Heart left ventricle (tissue), 16 donors: ENCODE data around the gene AHRR. TPM values are rescaled to one million over a fixed set of nuclear protein-coding genes. Genes with fewer than 3 reads are reported as not detected.
A peak's percentile ranks its signal among the peaks of the same experiment; 100 is the strongest.

Source experiments
- ATAC-seq, 4 donors: fragments of 200-7000 bp; cut with Tn5 transposase; one replicate each; pipeline ENCODE4 v1.9.1; 2020 to 2022; ENCODE audit warnings: moderate library complexity in 4 of 4, mild to moderate bottlenecking in 3 of 4, moderate number of reproducible peaks in 1 of 4
- DNase-seq, 5 donors: peaks; one replicate each; pipeline ENCODE4 v3.0.0-alpha.2; 2020
- H3K27ac ChIP-seq, 12 donors: fragments of 200-600 bp; sonication (generic) in 4 of 12; one replicate each; pipeline versions ENCODE4 v1.5.0 to v1.8.0; 2016 to 2022; ENCODE audit warnings: mild to moderate bottlenecking in 2 of 12
- H3K27me3 ChIP-seq, 9 donors: fragments of 200-600 bp; sonication (generic) in 2 of 9; one replicate each; pipeline versions ENCODE4 v1.5.1 to v1.8.0; 2016 to 2022; ENCODE audit warnings: mild to moderate bottlenecking in 3 of 9
- H3K36me3 ChIP-seq, 9 donors: fragments of 200-600 bp; sonication (generic) in 2 of 9; one replicate each; pipeline versions ENCODE4 v1.5.0 to v1.8.0; 2018 to 2022; ENCODE audit warnings: mild to moderate bottlenecking in 2 of 9
- H3K4me1 ChIP-seq, 12 donors: fragments of 200-600 bp; sonication (generic) in 4 of 12; one replicate each; pipeline versions ENCODE4 v1.5.0 to v1.8.0; 2016 to 2022; ENCODE audit warnings: mild to moderate bottlenecking in 3 of 12
- H3K4me3 ChIP-seq, 12 donors: fragments of 200-600 bp; sonication (generic) in 4 of 12; one replicate each; pipeline versions ENCODE4 v1.5.0 to v1.8.0; 2017 to 2022; ENCODE audit warnings: mild to moderate bottlenecking in 9 of 12, moderate library complexity in 4 of 12
- H3K9me3 ChIP-seq, 12 donors: fragments of 200-600 bp; sonication (generic) in 4 of 12; one replicate each; pipeline versions ENCODE4 v1.5.0 to v1.8.0; 2016 to 2022; ENCODE audit warnings: mild to moderate bottlenecking in 1 of 12
- CTCF ChIP-seq, 12 donors: fragments of 200-600 bp; sonication (generic) in 4 of 12; IDR thresholded peaks; one replicate each; pipeline versions ENCODE4 v1.5.0 to v1.8.0; 2018 to 2022; ENCODE audit warnings: antibody characterized with exemption in 12 of 12, mild to moderate bottlenecking in 5 of 12
- POLR2A ChIP-seq, 2 donors: fragments of 450-650 bp; IDR thresholded peaks; one replicate each; pipeline ENCODE4 v1.6.1; 2017; ENCODE audit warnings: antibody characterized with exemption in 2 of 2, mild to moderate bottlenecking in 2 of 2, moderate library complexity in 2 of 2
- WGBS, 4 donors: extraction: QIAGEN DNeasy Blood & Tissue Kit in 2 of 4; methylation state at CpG; one replicate each; pipeline versions ENCODE4 v1.1.5 to v1.1.7; 2013 to 2018; 5-methylcytosine and 5-hydroxymethylcytosine counted together
- intact Hi-C, 10 donors: fragments of 100-400 bp; cut with DNase I; formaldehyde crosslinking; loops; one replicate each; pipeline versions ENCODE4 v1.11.1 to v1.14.2; 2022
- polyA plus RNA-seq, 2 donors: library from polyadenylated mRNA; stranded (reverse); fragments of 200-250 nt; gene quantifications; one replicate each; pipeline ENCODE4 v1.2.3, GENCODE V29; 2013
- total RNA-seq, 9 donors: library from RNA; depleted of rRNA in 2 of 9; stranded (reverse); fragments of >200 nt in 2 of 9; fragmentation: NEBNext Ultra II Directional in 3 of 9; extraction: Animal tissue kit (Norgen Biotek cat#: 25700) in 3 of 9; gene quantifications; one replicate each; pipeline versions ENCODE4 v1.1.0 to v1.2.4, GENCODE V29; 2016 to 2023
- donor health status: ischemic (EF 13 %, LVEDD 7.1; RV severe dilation, severe dysfunction).
- donor health status: healthy with polysubstance abuse.
- donor health status: DM: no; HTN: yes; CAD: no.
- donor health status: DM: no; HTN: no; CAD: no.
- donor health status: ischemic (EF 25% LVEDD 6.9; RV normal size, moderate dysfunction).
- donor health status: ischemic (EF 25% LVEDD 5.7; RV mildly dilated, moderate dysfunction).
- donor health status: healthy.
- donor health status: DM: yes; HTN: yes; CAD: no.
- donor health status: ischemic (EF 35%, LVEDD 5.7; RV mildly dilated, moderate dysfunction).
- donor health status: nonischemic (EF 11% LVEDD 7.7; RV severe dilation, severe dysfunction).
- donor health status: DM: yes; HTN: yes; CAD: no.
- donor health status: PGD.
- donor health status: ischemic (EF 29% LVEDD 5.4; RV normal size, mild dysfunction).
- donor health status: nonischemic (EF 23%, LVEDD 6.1; RV moderate dilation, normal function).

Gene AHRR
- total and polyA plus RNA-seq, 11 donors: 0.11 to 0.69 (median 0.26) TPM; not detected in 2

GRCh38 chr5:434443-435146 lies 113.1 kb downstream of the AHRR start:
- TF ChIP-seq CTCF (IDR thresholded peaks at IDR 0.05): no peak
- no peak for TF ChIP-seq POLR2A (IDR thresholded peaks at IDR 0.05)
- ATAC-seq: no peak
- Histone ChIP-seq H3K9me3 (no peaks in the 10 kb centered on the region), H3K36me3 (no peaks in the 10 kb centered on the region), H3K27ac (no peak overlapping the region), H3K27me3 (peaks cover 0 to 19% (median 0%) of the 10 kb centered on the region in 9 donors), H3K4me3 (no peak overlapping the region), H3K4me1 (no peaks in the 10 kb centered on the region)
- 84 to 94% (median 88%) methylated on average over 11 to 26 of the region's 26 CpGs for WGBS, 4 donors
- intact Hi-C loops: loop anchor here in 1 of 10 donors (10.0 kb wide), 1 partner anchor 110 kb away; the partner anchor contains the start of gene AHRR
- DNase-seq: peak in 1 of 5 donors; percentile 52

GRCh38 chr5:435156-435790 lies 113.8 kb downstream of the AHRR start:
- WGBS, 4 donors: 83 to 91% (median 88%) methylated on average over 18 to 27 of the region's 27 CpGs

GRCh38 chr5:435961-436640 lies 114.6 kb downstream of the AHRR start:
- Histone ChIP-seq H3K4me3 (no peak overlapping the region), H3K9me3 (no peaks in the 10 kb centered on the region), H3K27me3 (peaks cover 0 to 17% (median 0%) of the 10 kb centered on the region in 9 donors), H3K36me3 (no peaks in the 10 kb centered on the region), H3K4me1 (no peaks in the 10 kb centered on the region), H3K27ac (no peak overlapping the region)
- TF ChIP-seq CTCF (IDR thresholded peaks at IDR 0.05): peak in 2 of 12 donors; percentile 8 to 10
- TF ChIP-seq POLR2A (IDR thresholded peaks at IDR 0.05): no peak
- ATAC-seq (no peak), DNase-seq (peak in 1 of 5 donors; percentile 40)
- intact Hi-C loops: loop anchor here in 1 of 10 donors (10.0 kb wide), 1 partner anchor 111 kb away; the partner anchor contains the start of gene AHRR
- WGBS, 4 donors: 74 to 84% (median 82%) methylated on average over 14 to 18 of the region's 18 CpGs

More at GRCh38 chr5:435156-435790, 113.8 kb downstream of the AHRR start:
- ATAC-seq: no peak
- peak in 1 of 5 donors; percentile 25 for DNase-seq
- intact Hi-C loops: loop anchor here in 1 of 10 donors (10.0 kb wide), 1 partner anchor 110 kb away; the partner anchor contains the start of gene AHRR
- Histone ChIP-seq H3K27me3 (peaks cover 0 to 18% (median 0%) of the 10 kb centered on the region in 9 donors), H3K9me3 (no peaks in the 10 kb centered on the region), H3K4me3 (no peak overlapping the region), H3K4me1 (no peaks in the 10 kb centered on the region), H3K27ac (no peak overlapping the region), H3K36me3 (no peaks in the 10 kb centered on the region)
- TF ChIP-seq POLR2A (IDR thresholded peaks at IDR 0.05) (no peak), CTCF (IDR thresholded peaks at IDR 0.05) (no peak)

- no peaks in the 10 kb centered on the region for H3K9me3 ChIP-seq
- H3K4me3 ChIP-seq: no peak overlapping the region
- no peak for TF ChIP-seq CTCF (IDR thresholded peaks at IDR 0.05)
- TF ChIP-seq POLR2A (IDR thresholded peaks at IDR 0.05): no peak
- H3K27ac ChIP-seq: no peak overlapping the region
- DNase-seq (no peak), ATAC-seq (no peak)
- no peaks in the 10 kb centered on the region for H3K36me3 ChIP-seq
- WGBS, 4 donors: 68 to 77% (median 72%) methylated on average over 4 to 5 of the region's 5 CpGs
- H3K4me1 ChIP-seq: peaks cover 0 to under 1% (median 0%) of the 10 kb centered on the region in 12 donors
- intact Hi-C loops: loop anchor here in 1 of 10 donors (10.0 kb wide), 1 partner anchor 112 kb away; the partner anchor contains the start of gene AHRR
- H3K27me3 ChIP-seq: peaks cover 0 to 17% (median 0%) of the 10 kb centered on the region in 9 donors
Observed at GRCh38 chr5:436641-436975, 115.1 kb downstream of the AHRR start.
